Mesendoderm (in vitro differentiated cells): ENCODE results near the gene NCL.
"Not testable (repeated sequence)": the region's sequence is repeated elsewhere in the genome, so short reads cannot be mapped to it uniquely, and the experiment has no call there.

ENCODE experiments used
- DNase-seq: peaks from one replicate; pipeline ENCODE4 v3.0.0; 2013
- H2AK5ac ChIP-seq: 2 replicates; pipeline ENCODE4 v1.6.1; 2013; ENCODE audit warnings: low read length, inconsistent platforms
- H2BK120ac ChIP-seq: 2 replicates; pipeline ENCODE4 v1.6.1; 2013; ENCODE audit warnings: low read depth, mild to moderate bottlenecking, low read length, moderate library complexity, mixed read lengths
- H2BK15ac ChIP-seq: replicated peaks from 2 replicates; pipeline ENCODE4 v1.6.1; 2013; ENCODE audit warnings: low read depth, mild to moderate bottlenecking, moderate library complexity
- H2BK5ac ChIP-seq: 2 replicates; pipeline ENCODE4 v1.6.1; 2013; ENCODE audit warnings: low read length, inconsistent platforms
- H3K18ac ChIP-seq: 2 replicates; pipeline ENCODE4 v1.6.1; 2013; ENCODE audit warnings: mild to moderate bottlenecking, low read length, mixed read lengths
- H3K23ac ChIP-seq: one replicate; pipeline ENCODE4 v1.6.1; 2013; ENCODE audit warnings: low read length
- H3K27ac ChIP-seq: 2 replicates; pipeline ENCODE4 v1.5.1; 2013; ENCODE audit warnings: low read depth, mild to moderate bottlenecking, inconsistent platforms, low read length, moderate library complexity
- H3K27me3 ChIP-seq: 2 replicates; pipeline ENCODE4 v1.6.1; 2013; ENCODE audit warnings: low read length, control low read depth, mild to moderate bottlenecking, inconsistent platforms; ENCODE audit not compliant: insufficient read depth, poor library complexity
- H3K36me3 ChIP-seq: 2 replicates; pipeline ENCODE4 v1.6.1; 2013; ENCODE audit warnings: low read length, inconsistent platforms; ENCODE audit not compliant: control insufficient read depth, insufficient read depth
- H3K4ac ChIP-seq: one replicate; pipeline ENCODE4 v1.6.1; 2013; ENCODE audit warnings: low read depth, mild to moderate bottlenecking, low read length, moderate library complexity
- H3K4me1 ChIP-seq: 2 replicates; pipeline ENCODE4 v1.6.1; 2013; ENCODE audit warnings: low read depth, low read length, inconsistent platforms; ENCODE audit not compliant: control insufficient read depth
- H3K4me2 ChIP-seq: 2 replicates; pipeline ENCODE4 v1.6.1; 2013; ENCODE audit warnings: low read length
- H3K4me3 ChIP-seq: 2 replicates; pipeline ENCODE4 v1.5.1; 2013; ENCODE audit warnings: mild to moderate bottlenecking, low read length
- H3K56ac ChIP-seq: one replicate; pipeline ENCODE4 v1.6.1; 2013; ENCODE audit warnings: low read length
- H3K79me1 ChIP-seq: 2 replicates; pipeline ENCODE4 v1.6.1; 2013; ENCODE audit warnings: low read length, inconsistent platforms
- H3K79me2 ChIP-seq: 2 replicates; pipeline ENCODE4 v1.6.1; 2013; ENCODE audit warnings: mild to moderate bottlenecking, low read length; ENCODE audit not compliant: control insufficient read depth, insufficient read depth
- H3K9ac ChIP-seq: 2 replicates; pipeline ENCODE4 v1.6.1; 2013; ENCODE audit warnings: low read length, inconsistent platforms
- H4K5ac ChIP-seq: one replicate; pipeline ENCODE4 v1.6.1; 2013; ENCODE audit warnings: low read length
- H4K8ac ChIP-seq: one replicate; pipeline ENCODE4 v1.6.1; 2013; ENCODE audit warnings: low read depth, mild to moderate bottlenecking, control low read depth, low read length, moderate library complexity
- WGBS: extraction: QIAGEN DNeasy Blood & Tissue Kit; methylation state at CpG from one replicate; pipeline ENCODE4 v1.1.7; 2013; ENCODE audit warnings: low lambda C conversion rate, missing lambda C conversion rate; ENCODE audit not compliant: insufficient coverage; ENCODE audit errors: extremely low coverage; 5-methylcytosine and 5-hydroxymethylcytosine counted together

Gene NCL

GRCh38 chr2:231467016-231467545, 2.8 kb upstream of the NCL start:
- Histone ChIP-seq H3K79me1 (no peaks in the 10 kb centered on the region), H3K27me3 (no peaks in the 10 kb centered on the region), H2AK5ac (no peak overlapping the region), H3K4me3 (no peak overlapping the region), H3K36me3 (peaks cover 1% of the 10 kb centered on the region), H3K18ac (no peak overlapping the region), H3K56ac (no peak overlapping the region), H3K23ac (no peak overlapping the region), H3K27ac (no peak overlapping the region), H2BK120ac (no peak overlapping the region), H3K4me1 (no peaks in the 10 kb centered on the region), H3K4me2 (no peak overlapping the region), H3K9ac (no peak overlapping the region), H4K8ac (no peak overlapping the region), H2BK5ac (no peak overlapping the region), H3K4ac (no peak overlapping the region), H4K5ac (no peak overlapping the region), H3K79me2 (peaks cover 22% of the 10 kb centered on the region), H2BK15ac (no peak overlapping the region)
- no peak for DNase-seq
- no CpG with 5 or more reads among the region's 4 CpGs for WGBS

- H2AK5ac ChIP-seq, result no peak overlapping the region
- no peak overlapping the region for H2BK120ac ChIP-seq
- H3K9ac ChIP-seq, result peak overlapping the region; percentile 80
- peak overlapping the region; percentile 91 for H3K27ac ChIP-seq
- H3K79me2 ChIP-seq, result peaks cover 40% of the 10 kb centered on the region
- H3K23ac ChIP-seq, result peak overlapping the region; percentile 91
- peak overlapping the region; percentile 54 for H3K4me2 ChIP-seq
- no peaks in the 10 kb centered on the region for H3K27me3 ChIP-seq
- H2BK5ac ChIP-seq, result peak overlapping the region; percentile 83
- H3K36me3 ChIP-seq, result peaks cover 13% of the 10 kb centered on the region
- H3K56ac ChIP-seq, result peak overlapping the region; percentile 98
- no peak for DNase-seq
- peaks cover 3% of the 10 kb centered on the region for H3K4me1 ChIP-seq
- peaks cover 9% of the 10 kb centered on the region for H3K79me1 ChIP-seq
- H3K4ac ChIP-seq, result peak overlapping the region; percentile 77
- peak overlapping the region; percentile 43 for H3K18ac ChIP-seq
- peak overlapping the region; percentile 83 for H4K8ac ChIP-seq
- no peak overlapping the region for H4K5ac ChIP-seq
- no CpG with 5 or more reads among the region's 81 CpGs for WGBS
- H2BK15ac ChIP-seq, result no peak overlapping the region
- H3K4me3 ChIP-seq, result peak overlapping the region; percentile 37
Measured at GRCh38 chr2:231464576-231465540, 574 bp upstream of the NCL start.

- peak overlapping the region; percentile 89 for H3K4me2 ChIP-seq
- H3K18ac ChIP-seq, result no peak overlapping the region
- peaks cover 3% of the 10 kb centered on the region for H3K4me1 ChIP-seq
- H3K9ac ChIP-seq, result peak overlapping the region; percentile 99
- H2BK5ac ChIP-seq, result no peak overlapping the region
- H3K4me3 ChIP-seq, result peak overlapping the region; percentile 95
- H2AK5ac ChIP-seq, result no peak overlapping the region
- no peak overlapping the region for H2BK120ac ChIP-seq
- H3K27me3 ChIP-seq, result no peaks in the 10 kb centered on the region
- DNase-seq, result no peak
- H4K5ac ChIP-seq, result peak overlapping the region; percentile 8
- no peak overlapping the region for H3K4ac ChIP-seq
- no peak overlapping the region for H4K8ac ChIP-seq
- H2BK15ac ChIP-seq, result no peak overlapping the region
- H3K27ac ChIP-seq, result no peak overlapping the region
- no peak overlapping the region for H3K23ac ChIP-seq
- peaks cover 42% of the 10 kb centered on the region for H3K79me2 ChIP-seq
- peaks cover 12% of the 10 kb centered on the region for H3K79me1 ChIP-seq
- H3K56ac ChIP-seq, result peak overlapping the region; percentile 100
- peaks cover 18% of the 10 kb centered on the region for H3K36me3 ChIP-seq
- no CpG with 5 or more reads among the region's 4 CpGs for WGBS
Measured at GRCh38 chr2:231462729-231463465, 1.4 kb downstream of the NCL start.

GRCh38 chr2:231461516-231461971, 2.7 kb downstream of the NCL start:
- Histone ChIP-seq H3K36me3 (peaks cover 24% of the 10 kb centered on the region), H3K9ac (peak overlapping the region; percentile 44), H2BK5ac (no peak overlapping the region), H4K5ac (no peak overlapping the region), H3K4me1 (peaks cover 3% of the 10 kb centered on the region), H2BK120ac (no peak overlapping the region), H3K23ac (peak overlapping the region; percentile 3), H3K18ac (no peak overlapping the region), H3K79me1 (peaks cover 12% of the 10 kb centered on the region), H2BK15ac (no peak overlapping the region), H4K8ac (no peak overlapping the region), H3K79me2 (peaks cover 42% of the 10 kb centered on the region), H3K4ac (no peak overlapping the region), H3K4me3 (no peak overlapping the region), H3K56ac (peak overlapping the region; percentile 46), H3K27me3 (no peaks in the 10 kb centered on the region), H3K27ac (no peak overlapping the region), H2AK5ac (no peak overlapping the region), H3K4me2 (peak overlapping the region; percentile 13)
- DNase-seq, result no peak
- 100% methylated on average over 2 of the region's 8 CpGs for WGBS

GRCh38 chr2:231460841-231461240, 3.4 kb downstream of the NCL start:
- not testable (repeated sequence) for H3K4me1 ChIP-seq, H2AK5ac ChIP-seq, H3K4ac ChIP-seq, H2BK5ac ChIP-seq, H3K18ac ChIP-seq, DNase-seq, H3K4me2 ChIP-seq, H3K27me3 ChIP-seq, H2BK120ac ChIP-seq, H4K5ac ChIP-seq, H3K56ac ChIP-seq, H3K27ac ChIP-seq, H4K8ac ChIP-seq, H2BK15ac ChIP-seq, H3K23ac ChIP-seq, H3K9ac ChIP-seq, H3K4me3 ChIP-seq
- H3K79me2 ChIP-seq, result peaks cover 42% of the 10 kb centered on the region
- peaks cover 12% of the 10 kb centered on the region for H3K79me1 ChIP-seq
- H3K36me3 ChIP-seq, result peaks cover 28% of the 10 kb centered on the region
- no CpG with 5 or more reads among the region's 10 CpGs for WGBS
